ENCODE results near the gene KLHDC3. TPM values are rescaled to one million over a fixed set of nuclear protein-coding genes. Genes with fewer than 3 reads are reported as not detected.

Gene KLHDC3
- total and polyA plus RNA-seq, 2 of the 8 experiments (the other 6 are each of a cell fraction or from before 2014, with no cell fraction given) = 181 to 203 TPM

DNA sequence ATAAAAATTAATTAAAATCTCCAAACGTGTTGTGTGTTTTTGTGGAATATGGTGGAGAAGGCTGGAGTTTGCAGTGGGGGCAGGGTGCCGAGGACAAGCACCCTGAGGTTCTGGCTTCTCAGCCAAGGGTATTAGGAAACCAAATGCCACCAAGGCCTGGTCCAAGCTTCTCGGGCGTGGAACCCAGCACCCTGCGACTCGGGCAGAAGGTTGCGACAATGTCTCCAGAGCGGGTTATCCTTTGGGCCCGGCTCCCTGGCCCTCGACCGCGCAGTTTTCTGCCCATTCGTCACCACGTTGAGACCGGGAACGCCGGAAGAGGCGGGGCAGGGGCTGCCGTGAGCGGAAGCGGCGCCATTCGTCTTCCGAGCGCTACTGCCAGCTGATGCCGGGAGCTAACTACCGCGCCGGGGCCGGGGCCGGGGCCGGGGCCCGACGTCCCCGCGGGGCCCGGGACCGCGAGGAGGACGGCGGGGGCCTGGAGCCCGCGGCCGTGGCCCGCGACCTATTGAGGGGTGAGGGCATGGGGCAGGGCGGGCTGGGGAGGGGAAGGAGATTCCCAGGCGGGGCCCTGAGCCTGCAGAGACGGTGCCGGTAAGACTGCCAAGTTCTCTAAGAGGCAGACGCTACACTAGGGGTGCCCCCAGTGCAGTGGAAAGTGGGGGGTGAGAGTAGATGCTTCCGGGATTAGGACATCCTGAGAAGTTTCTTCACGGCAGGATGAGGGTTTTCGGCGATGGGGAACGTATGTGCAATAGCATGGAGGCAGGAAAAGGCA lies 7.4 kb downstream of the KLHDC3 start, which contains the start of gene RRP36:
Gene RRP36, plus strand, starts transcription at position 354 of the 778 bp plus-strand sequence. Its CDS starts 32 bp downstream, at position 386.
- H2BK20ac ChIP-seq (ENCODE audit: low read length) = 0 out of 2 replicates have a peak within 1 kb of the TSS, but pooled peaks have one; percentile 21
- peak within 1 kb of the TSS; percentile 93 to 99 (median 96) for H3K4me3 ChIP-seq (ENCODE audit: extremely low read depth in 1 of 4, insufficient read depth in 2 of 4, low read depth in 3 of 4, low read length in 4 of 4)
- H3K9me3 ChIP-seq (ENCODE audit: insufficient read depth in 2 of 2, low read depth in 1 of 2, low read length in 1 of 2) = no peaks in the 10 kb centered on the region
- H2AFZ ChIP-seq (ENCODE audit: low read length) = no peak within 1 kb of the TSS; the same call in 1 of the 2 replicates
- H4K5ac ChIP-seq (ENCODE audit: insufficient read length, low read depth, low read length) = peak within 1 kb of the TSS; percentile 74
- H3K9ac ChIP-seq (replicated peaks in 1 of 4; ENCODE audit: extremely low read depth in 1 of 4, low read depth in 3 of 4, low read length in 3 of 4) = peak within 1 kb of the TSS; percentile 70 to 91 (median 90)
- peak within 1 kb of the TSS; percentile 83 for H2BK120ac ChIP-seq (replicated peaks; ENCODE audit: low read depth, low read length)
- H4K91ac ChIP-seq (replicated peaks; ENCODE audit: insufficient read length, low read length) = peak within 1 kb of the TSS; percentile 63
- peaks cover 0 to 5% (median 1%) of the 10 kb centered on the region in 4 experiments; a peak in 3 of 7 replicates for H3K4me1 ChIP-seq (replicated peaks in 1 of 4; ENCODE audit: control insufficient read depth in 3 of 4, insufficient read depth in 4 of 4, low read length in 3 of 4)
- peak within 1 kb of the TSS; percentile 86 for H3K4ac ChIP-seq (replicated peaks; ENCODE audit: insufficient read length, low read depth, low read length)
- H3K14ac ChIP-seq (ENCODE audit: insufficient read length) = no peak within 1 kb of the TSS
- 4% methylated on average over 31 of the region's 56 CpGs; no CpG with 5 or more reads in 1 of the 2 experiments for WGBS, 2 experiments (ENCODE audit: extremely low coverage in 1 of 2, insufficient coverage in 1 of 2, insufficient read length in 1 of 2, insufficient replicate concordance in 2 of 2, low coverage in 1 of 2, low lambda C conversion rate in 2 of 2, missing lambda C conversion rate in 1 of 2)
- peak within 1 kb of the TSS; percentile 93 for H3K18ac ChIP-seq (ENCODE audit: extremely low read depth, low read length)
- H3K27me3 ChIP-seq (replicated peaks in 1 of 4; ENCODE audit: control insufficient read depth in 3 of 4, extremely low read depth in 1 of 4, insufficient read depth in 3 of 4, low read length in 3 of 4) = no peaks in the 10 kb centered on the region
- no peak within 1 kb of the TSS for H2BK12ac ChIP-seq (ENCODE audit: low read depth, low read length)
- H2BK5ac ChIP-seq (ENCODE audit: low read depth, low read length) = peak within 1 kb of the TSS; percentile 93
- peak within 1 kb of the TSS; percentile 12 for H2BK15ac ChIP-seq (ENCODE audit: low read length)
- CTCF ChIA-PET (ENCODE audit: partially characterized antibody) = interaction anchor here (0.7 to 5.6 kb wide), 9 partner anchors 9 to 145 kb away, joined by 3 to 33 read pairs (median 3); no protein-coding TSS in a partner anchor
- peaks cover 23 to 48% (median 36%) of the 10 kb centered on the region in 4 experiments for H3K36me3 ChIP-seq (ENCODE audit: control insufficient read depth in 2 of 4, insufficient read depth in 4 of 4, low read length in 3 of 4)
- DNase-seq (ENCODE audit: low read depth in 1 of 2, low spot score in 2 of 2) (peak in 1 of 2 experiments; percentile 84), FAIRE-seq (no peak)
- H2AK5ac ChIP-seq (ENCODE audit: low read depth, low read length) = no peak within 1 kb of the TSS
- H3K27ac ChIP-seq (ENCODE audit: low read depth, low read length) = peak within 1 kb of the TSS; percentile 81
- H3K79me1 ChIP-seq (ENCODE audit: low read depth, low read length) = peaks cover 9% of the 10 kb centered on the region; the same call in 1 of the 2 replicates
- peak within 1 kb of the TSS; percentile 85 for H3K56ac ChIP-seq (replicated peaks; ENCODE audit: insufficient read length, low read depth, low read length)
- no peak within 1 kb of the TSS for H3K23ac ChIP-seq (ENCODE audit: insufficient read length)
- H4K8ac ChIP-seq (ENCODE audit: extremely low read depth, insufficient read depth, low read length) = no peak within 1 kb of the TSS; the same call in 1 of the 2 replicates
- H3K23me2 ChIP-seq (ENCODE audit: low read depth, low read length) = peaks cover 6% of the 10 kb centered on the region; the same call in 1 of the 2 replicates
- POLR2A ChIA-PET (ENCODE audit: partially characterized antibody) = interaction anchor here (0.8 to 27.9 kb wide), 16 partner anchors 8 to 225 kb away, joined by 3 to 584 read pairs (median 6); partner anchors contain the start of genes CUL7, KLC4, KLHDC3 and MEA1
- peaks cover 0 to 39% of the 10 kb centered on the region in 2 experiments; a peak in 3 of 4 replicates for H3K79me2 ChIP-seq (ENCODE audit: control insufficient read depth in 1 of 2, insufficient read depth in 2 of 2, low read length in 2 of 2)
- peak within 1 kb of the TSS; percentile 45 to 89 for H3K4me2 ChIP-seq (ENCODE audit: insufficient read depth in 1 of 2, low read depth in 2 of 2, low read length in 2 of 2)
- H4K20me1 ChIP-seq (replicated peaks in 1 of 2; ENCODE audit: control insufficient read depth in 1 of 2, insufficient read depth in 2 of 2, low read length in 2 of 2) = peaks cover 0 to 3% of the 10 kb centered on the region in 2 experiments
- TF ChIP-seq YY1 (IDR thresholded peaks at IDR 0.05; ENCODE audit: low read depth, low read length) (peak; percentile 88), POU5F1 (IDR thresholded peaks at IDR 0.05; ENCODE audit: low read depth, low read length) (no peak), KDM4A (IDR thresholded peaks at IDR 0.05; ENCODE audit: low read depth, low read length, severe bottlenecking) (peak; percentile 30), GTF2F1 (IDR thresholded peaks at IDR 0.05; ENCODE audit: borderline replicate concordance, low read depth, low read length) (no peak), BACH1 (IDR thresholded peaks at IDR 0.05; ENCODE audit: low read length) (no peak), TAF7 (optimal IDR thresholded peaks at IDR 0.05; ENCODE audit: borderline replicate concordance, low read depth, low read length) (peak; percentile 53), GABPA (IDR thresholded peaks at IDR 0.05; ENCODE audit: borderline replicate concordance, insufficient read depth, low read length) (peak; percentile 87), RXRA (IDR thresholded peaks at IDR 0.05; ENCODE audit: insufficient read depth, low read depth, low read length) (no peak), SP1 (IDR thresholded peaks at IDR 0.05; ENCODE audit: low read depth, low read length) (no peak), HDAC2 (IDR thresholded peaks at IDR 0.05; ENCODE audit: borderline replicate concordance in 1 of 2, low read depth in 2 of 2, low read length in 2 of 2) (peak in 1 of 2 experiments; percentile 75; a peak in 1 of 4 replicates)

Data from H1 (cell line).